GM10266 (cell line): Measurements from ENCODE around the gene ROCK2.
A peak's percentile ranks its signal among the peaks of the same experiment; 100 is the strongest.
"Not testable (repeated sequence)": the region's sequence is repeated elsewhere in the genome, so short reads cannot be mapped to it uniquely, and the experiment has no call there.

ENCODE experiments used
- DNase-seq: peaks from one replicate; pipeline ENCODE4 v3.0.0; 2012; ENCODE audit errors: extremely low spot score
- CTCF ChIP-seq: IDR thresholded peaks from 2 replicates; pipeline ENCODE4 v1.5.1; 2012; ENCODE audit warnings: mild to moderate bottlenecking, low read depth; ENCODE audit not compliant: control insufficient read depth, insufficient read depth; ENCODE audit errors: missing control alignments

The ROCK2 gene

DNA sequence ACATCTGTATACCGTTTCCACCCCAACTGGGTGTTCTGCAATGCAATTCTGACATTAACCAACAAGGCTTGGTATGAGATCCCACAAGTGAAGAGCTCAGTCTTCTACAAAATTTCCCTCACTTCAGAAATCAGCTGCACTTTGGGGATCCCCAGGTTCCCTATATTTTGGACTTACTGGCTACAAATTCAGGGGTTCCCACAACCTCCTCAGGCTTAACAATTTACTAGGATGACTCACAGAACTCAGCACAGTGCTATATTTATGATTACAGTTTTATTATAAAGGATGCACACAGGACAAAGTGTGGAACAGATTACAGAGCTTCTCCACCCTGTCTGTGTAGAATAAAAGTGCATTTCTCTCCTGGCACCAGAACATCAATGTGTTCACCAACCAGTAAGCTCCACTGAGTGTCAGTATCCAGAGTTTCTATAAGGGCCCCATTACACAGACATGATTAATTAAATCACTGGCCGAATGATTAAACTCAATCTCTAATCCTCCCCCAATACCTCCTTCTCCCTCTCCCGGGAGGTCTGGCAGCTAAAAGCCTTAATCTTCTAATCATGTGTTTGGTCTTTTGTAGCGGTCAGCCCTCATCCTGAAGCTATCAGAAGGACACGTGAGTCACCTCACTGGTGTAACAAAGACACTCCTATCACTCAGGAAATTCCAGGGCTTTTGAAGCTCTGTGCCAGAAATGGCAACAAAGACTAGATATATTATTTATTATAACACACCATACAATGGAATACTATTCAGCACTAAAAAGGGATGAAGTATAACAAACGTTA, 104.6 kb downstream of the ROCK2 start:
- no peak for TF ChIP-seq CTCF
- no peak for DNase-seq

GRCh38 chr2:11239147-11239546, 105.3 kb downstream of the ROCK2 start:
- TF ChIP-seq CTCF: no peak
- DNase-seq: no peak

GRCh38 chr2:11237122-11237521, 107.3 kb downstream of the ROCK2 start:
- TF ChIP-seq CTCF: no peak
- DNase-seq: no peak

DNA sequence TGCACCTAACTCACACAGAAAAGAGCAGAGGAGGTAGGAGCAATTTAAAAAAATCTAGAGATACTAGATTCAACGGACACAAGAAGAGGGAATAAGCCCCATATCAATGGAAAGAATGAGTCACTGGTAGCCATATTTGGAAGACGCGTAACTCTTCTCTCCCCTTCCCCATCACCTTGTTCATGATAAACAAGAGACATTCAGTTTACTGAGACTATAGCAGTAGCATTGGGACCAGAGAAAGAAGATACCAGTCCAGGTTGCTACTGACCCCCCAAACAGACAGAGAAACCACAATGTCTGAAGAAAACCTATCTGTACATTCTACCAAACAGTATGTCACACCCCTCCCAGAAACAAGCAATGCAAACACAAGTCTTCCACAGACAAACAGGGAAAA, 108.1 kb downstream of the ROCK2 start:
- no peak for DNase-seq
- TF ChIP-seq CTCF: no peak

GRCh38 chr2:11235583-11235982, 108.9 kb downstream of the ROCK2 start:
- TF ChIP-seq CTCF: no peak

DNA sequence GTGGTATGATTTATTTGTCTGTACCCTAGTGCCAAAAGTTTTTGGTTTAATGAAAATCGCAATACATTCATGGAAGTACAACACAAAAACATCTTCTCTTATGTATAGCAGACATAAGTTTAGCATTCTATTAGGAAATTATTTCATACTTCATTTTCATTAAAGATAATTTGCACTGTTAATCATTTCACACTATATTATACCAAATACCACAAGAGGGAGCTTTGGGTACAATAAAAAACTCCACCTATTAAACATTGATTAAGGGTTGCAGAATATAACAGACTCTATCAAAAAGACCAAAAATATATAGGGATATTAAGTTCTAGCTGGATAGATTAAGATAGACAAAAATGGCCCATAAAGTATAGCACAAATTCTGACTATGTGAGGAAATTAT, 110.1 kb downstream of the ROCK2 start:
- peak; percentile 23 for TF ChIP-seq CTCF
- no peak for DNase-seq

More at GRCh38 chr2:11235583-11235982, 108.9 kb downstream of the ROCK2 start:
- no peak for DNase-seq

DNA sequence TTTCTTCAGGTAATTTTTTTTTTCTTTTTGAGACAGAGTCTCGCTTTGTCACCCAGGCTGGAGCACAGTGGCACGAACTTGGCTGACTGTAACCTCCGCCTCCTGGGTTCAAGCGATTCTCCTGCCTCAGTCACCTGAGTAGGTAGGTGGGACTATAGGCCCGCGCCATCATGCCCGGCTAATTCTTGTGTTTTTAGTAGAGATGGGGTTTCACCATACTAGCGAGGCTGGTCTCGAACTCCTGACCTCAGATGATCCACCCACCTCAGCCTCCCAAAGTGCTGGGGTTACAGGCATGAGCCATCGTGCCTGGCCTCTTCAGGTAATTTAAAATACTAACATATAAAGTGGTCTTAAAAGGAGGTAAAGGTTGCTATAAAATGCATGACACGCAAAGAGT, 113.2 kb downstream of the ROCK2 start:
- DNase-seq: not testable (repeated sequence)

GRCh38 chr2:11228692-11229091, 115.7 kb downstream of the ROCK2 start:
- TF ChIP-seq CTCF: no peak
- no peak for DNase-seq
